Fibroblast of mammary gland (primary cell): ENCODE measurements around the gene KCNG1.
A peak's percentile ranks its signal among the peaks of the same experiment; 100 is the strongest.

Source experiments
- DNase-seq: peaks from one replicate; pipeline ENCODE4 v3.0.0-alpha.2; 2010; ENCODE audit warnings: low read depth
- H3K4me3 ChIP-seq: 2 replicates; pipeline ENCODE4 v1.5.1; 2011; ENCODE audit warnings: low read depth, mild to moderate bottlenecking, low read length, moderate library complexity; ENCODE audit not compliant: control insufficient read depth
- TF ChIP-seq, protein P1 (sequence below): conservative IDR thresholded peaks from 2 replicates; pipeline ENCODE4 v1.5.1; 2011; ENCODE audit warnings: low read depth, low read length, inconsistent platforms; ENCODE audit not compliant: control insufficient read depth, insufficient read depth

The KCNG1 gene

DNA sequence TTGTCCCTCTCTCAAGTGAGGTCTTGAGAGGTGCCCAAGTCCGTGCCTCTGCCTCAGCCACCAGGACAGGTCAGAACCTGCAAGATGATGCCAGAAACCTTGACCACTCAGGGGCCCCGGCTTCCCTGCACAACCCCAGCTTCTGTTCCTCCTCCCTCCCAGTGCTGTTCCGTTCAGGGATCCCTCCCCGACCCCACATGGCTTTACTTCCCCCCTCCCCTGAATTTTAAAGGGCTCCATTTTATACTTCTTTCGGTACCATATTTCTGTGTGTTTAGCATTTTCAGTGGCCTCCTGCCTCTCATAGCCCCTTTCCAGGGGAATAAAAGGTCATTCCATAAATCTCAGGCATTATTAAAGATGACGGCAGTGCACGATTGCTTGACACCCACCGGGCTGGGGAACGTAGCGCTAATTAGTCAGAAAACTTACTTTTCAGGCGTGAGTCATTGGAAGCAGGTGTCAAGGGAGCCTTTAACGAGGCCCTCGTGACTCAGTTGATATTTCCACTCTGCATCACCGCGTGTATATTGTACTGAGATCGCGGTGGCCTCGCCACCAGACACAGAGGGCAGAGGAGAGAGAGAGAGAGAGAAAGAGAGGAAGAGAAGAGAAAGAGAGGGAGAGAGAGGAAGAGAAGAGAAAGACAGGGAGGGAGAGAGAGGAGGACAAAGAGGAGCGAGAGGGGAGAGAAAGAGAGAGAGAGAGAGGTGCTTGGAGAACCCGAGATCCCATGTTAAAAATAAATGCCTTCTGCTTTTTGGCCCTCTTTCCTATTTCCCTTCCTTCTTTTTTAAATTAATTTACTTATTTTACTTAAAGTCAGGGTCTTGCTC lies 21.3 kb downstream of the KCNG1 start:
- TF ChIP-seq, protein P1, sequence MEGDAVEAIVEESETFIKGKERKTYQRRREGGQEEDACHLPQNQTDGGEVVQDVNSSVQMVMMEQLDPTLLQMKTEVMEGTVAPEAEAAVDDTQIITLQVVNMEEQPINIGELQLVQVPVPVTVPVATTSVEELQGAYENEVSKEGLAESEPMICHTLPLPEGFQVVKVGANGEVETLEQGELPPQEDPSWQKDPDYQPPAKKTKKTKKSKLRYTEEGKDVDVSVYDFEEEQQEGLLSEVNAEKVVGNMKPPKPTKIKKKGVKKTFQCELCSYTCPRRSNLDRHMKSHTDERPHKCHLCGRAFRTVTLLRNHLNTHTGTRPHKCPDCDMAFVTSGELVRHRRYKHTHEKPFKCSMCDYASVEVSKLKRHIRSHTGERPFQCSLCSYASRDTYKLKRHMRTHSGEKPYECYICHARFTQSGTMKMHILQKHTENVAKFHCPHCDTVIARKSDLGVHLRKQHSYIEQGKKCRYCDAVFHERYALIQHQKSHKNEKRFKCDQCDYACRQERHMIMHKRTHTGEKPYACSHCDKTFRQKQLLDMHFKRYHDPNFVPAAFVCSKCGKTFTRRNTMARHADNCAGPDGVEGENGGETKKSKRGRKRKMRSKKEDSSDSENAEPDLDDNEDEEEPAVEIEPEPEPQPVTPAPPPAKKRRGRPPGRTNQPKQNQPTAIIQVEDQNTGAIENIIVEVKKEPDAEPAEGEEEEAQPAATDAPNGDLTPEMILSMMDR: no peak
- DNase-seq: no peak
- H3K4me3 ChIP-seq: no peak overlapping the region

DNA sequence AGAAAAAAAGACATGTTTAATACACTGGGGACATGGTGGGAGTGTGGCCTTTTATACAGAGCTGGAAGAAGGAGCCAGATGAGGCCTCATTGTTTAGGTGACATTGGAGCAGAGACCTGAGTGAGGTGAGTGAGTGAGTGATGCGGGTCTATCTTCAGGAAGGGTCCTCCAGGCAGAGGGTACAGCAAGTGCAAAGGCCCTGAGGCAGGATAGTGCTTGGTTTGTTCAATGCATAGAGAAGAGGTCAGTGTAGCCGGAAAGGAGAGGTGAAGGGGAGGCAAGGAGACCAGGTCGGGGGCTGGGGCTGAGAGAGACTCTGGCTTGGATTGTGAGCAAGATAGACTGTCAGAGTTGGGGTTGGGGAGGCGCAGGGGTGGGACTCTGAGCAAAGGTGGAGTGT lies 23.6 kb downstream of the KCNG1 start:
- TF ChIP-seq, protein P1: no peak

DNA sequence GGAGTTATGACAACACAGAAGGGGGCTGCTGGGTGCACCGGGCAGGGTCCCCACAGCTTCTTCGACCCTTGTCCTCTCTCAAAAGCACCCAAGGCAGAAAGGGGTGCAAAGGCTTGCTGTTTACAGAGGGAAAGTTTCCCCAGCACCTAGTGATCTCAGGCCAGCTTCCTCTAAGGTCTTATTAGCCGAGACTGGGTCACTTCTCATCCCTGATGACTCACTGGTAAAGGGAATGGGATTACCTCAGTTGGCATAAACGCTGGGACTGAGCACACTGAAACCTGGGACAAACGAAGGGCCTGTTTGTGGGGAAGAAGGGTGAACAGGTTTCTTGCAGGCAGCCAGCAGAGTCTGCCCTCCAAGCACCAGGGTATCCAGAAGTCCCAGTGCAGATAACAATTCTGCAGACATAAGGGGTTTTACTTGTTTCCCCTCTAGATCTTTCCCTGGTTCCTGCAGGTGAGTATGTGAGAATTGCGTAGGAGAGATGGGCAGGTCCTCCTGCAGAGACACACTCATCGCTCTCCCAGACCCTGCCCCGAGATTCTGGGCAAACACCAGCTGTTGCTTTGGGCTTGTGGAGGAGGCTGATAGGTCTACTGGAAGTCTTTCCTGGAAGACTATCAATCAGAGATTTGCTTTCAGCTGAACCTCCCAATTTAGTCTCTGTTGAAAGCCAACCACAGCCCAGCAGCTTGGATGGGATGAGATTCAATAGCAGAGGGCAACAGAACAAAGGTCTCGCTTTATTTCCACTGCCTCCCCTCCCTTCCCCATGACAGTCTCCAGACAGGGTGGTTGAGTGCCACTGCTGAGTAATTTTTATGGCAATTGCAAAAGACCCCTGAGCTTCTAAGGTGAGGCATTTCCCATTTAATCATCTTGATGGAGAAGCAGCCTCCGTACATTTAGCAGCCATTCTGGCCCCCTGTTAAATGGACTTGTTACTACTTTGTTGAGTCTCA lies 25.7 kb downstream of the KCNG1 start:
- no peak overlapping the region for H3K4me3 ChIP-seq
- peak; percentile 63 for DNase-seq
- TF ChIP-seq, protein P1: no peak

More for the DNA sequence above, 23.6 kb downstream of the KCNG1 start:
- H3K4me3 ChIP-seq: no peak overlapping the region
- DNase-seq: no peak

DNA sequence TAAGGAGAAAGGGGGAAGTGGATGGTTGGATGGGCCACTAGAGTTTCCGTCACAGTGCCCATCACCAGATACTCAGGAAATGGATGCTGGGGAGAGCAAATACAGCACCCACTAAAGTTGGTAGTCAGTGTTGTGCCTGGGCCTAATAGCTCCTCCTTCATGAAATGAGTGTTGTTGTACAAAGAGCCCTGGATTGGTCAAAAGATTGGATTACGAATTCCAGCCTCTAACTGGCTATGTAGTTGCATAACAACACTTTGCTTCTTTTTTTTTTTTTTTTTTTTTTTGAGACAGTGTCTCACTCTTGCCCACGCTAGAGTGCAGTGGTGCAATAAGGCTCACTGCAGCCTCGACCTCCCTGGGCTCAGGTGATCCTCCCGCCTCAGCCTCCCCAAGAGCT lies 27.4 kb downstream of the KCNG1 start:
- TF ChIP-seq, protein P1: no peak
- DNase-seq: peak; percentile 58
- no peak overlapping the region for H3K4me3 ChIP-seq

DNA sequence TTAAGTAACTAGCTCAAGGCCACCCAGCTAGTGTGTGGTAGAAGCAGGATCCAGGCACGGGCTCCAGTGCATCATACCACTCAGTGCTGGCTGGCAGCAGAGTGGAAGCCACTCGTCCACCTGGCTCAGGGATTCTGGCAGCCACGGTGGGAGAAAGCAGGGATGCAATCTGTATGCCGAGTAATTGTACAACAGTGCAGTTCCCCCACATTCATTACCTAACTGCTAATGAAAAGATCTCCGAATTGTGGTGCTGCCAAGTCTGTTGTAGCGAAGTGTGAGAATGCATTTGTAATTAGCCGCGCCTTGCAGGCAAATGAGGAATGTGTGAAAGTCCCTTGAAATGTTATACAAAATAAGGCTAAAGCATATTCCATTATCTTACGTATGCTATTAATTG lies 29.0 kb downstream of the KCNG1 start:
- DNase-seq: no peak
- TF ChIP-seq, protein P1: no peak
- no peak overlapping the region for H3K4me3 ChIP-seq

DNA sequence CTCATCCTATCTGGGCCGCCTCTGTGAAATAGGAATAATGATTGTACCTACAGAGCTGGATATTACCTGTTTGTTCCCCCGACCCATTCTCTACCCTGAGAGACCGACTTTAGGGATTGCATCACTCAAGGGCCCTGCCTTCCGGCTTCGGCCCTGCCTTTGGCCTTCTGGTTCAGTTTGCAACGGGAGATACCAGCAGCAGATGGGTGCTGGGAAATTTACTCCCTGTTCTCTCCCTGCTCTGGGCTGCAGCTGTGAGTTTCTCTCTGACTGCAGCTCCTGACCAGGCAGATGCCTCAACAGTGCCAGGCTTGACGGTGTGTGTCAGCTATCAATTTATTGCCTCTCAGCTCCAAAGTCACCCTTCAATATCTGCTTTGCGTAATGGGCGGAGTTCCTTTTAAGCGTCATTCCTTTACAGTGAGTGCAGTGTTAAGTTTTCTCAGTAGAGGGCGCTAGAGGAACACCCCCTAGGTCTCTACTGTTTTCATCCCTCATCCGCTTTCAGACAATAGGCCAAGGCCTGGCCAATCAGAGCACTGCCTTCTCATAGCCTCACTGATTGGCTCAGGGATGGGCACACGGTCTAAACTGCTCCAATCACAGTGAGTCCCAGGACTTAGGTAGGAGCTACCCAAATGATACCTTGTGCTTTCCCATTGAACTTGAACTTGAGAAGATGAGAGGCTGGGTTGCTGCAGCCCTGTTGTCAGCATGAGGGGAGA lies 30.0 kb downstream of the KCNG1 start:
- peak; percentile 86 for DNase-seq
- TF ChIP-seq, protein P1: peak; percentile 90
- no peak overlapping the region for H3K4me3 ChIP-seq
